Astrocyte of the hippocampus (primary cell): Measurements from ENCODE around the gene CPLX1.

Experiments used
- DNase-seq: peaks from one replicate; pipeline ENCODE4 v3.0.0; 2011; ENCODE audit warnings: low read depth, low spot score

Gene CPLX1

GRCh38 chr4:832536-832935, 6.6 kb upstream of the CPLX1 start:
- no peak for DNase-seq

GRCh38 chr4:832108-832507, 6.2 kb upstream of the CPLX1 start:
- no peak for DNase-seq

- no peak for DNase-seq
Measured at GRCh38 chr4:831483-831805, 5.5 kb upstream of the CPLX1 start.

- no peak for DNase-seq
Measured at GRCh38 chr4:830601-831482, 4.9 kb upstream of the CPLX1 start.

- DNase-seq: no peak
Measured at GRCh38 chr4:829761-830600, 4.1 kb upstream of the CPLX1 start.

- DNase-seq: no peak
Measured at GRCh38 chr4:829291-829690, 3.4 kb upstream of the CPLX1 start.

- DNase-seq: no peak
Measured at GRCh38 chr4:828641-829271, 2.8 kb upstream of the CPLX1 start.

GRCh38 chr4:827209-828081, 1.5 kb upstream of the CPLX1 start:
- DNase-seq: no peak

- DNase-seq: no peak
Measured at GRCh38 chr4:826508-827208, 729 bp upstream of the CPLX1 start.

- peak; percentile 65 for DNase-seq
Measured at GRCh38 chr4:825063-825970, 612 bp downstream of the CPLX1 start.

GRCh38 chr4:824461-825062, 1.4 kb downstream of the CPLX1 start:
- no peak for DNase-seq

GRCh38 chr4:823761-824460, 2.0 kb downstream of the CPLX1 start:
- no peak for DNase-seq

- DNase-seq: no peak
Measured at GRCh38 chr4:823176-823760, 2.7 kb downstream of the CPLX1 start.

- no peak for DNase-seq
Measured at GRCh38 chr4:822361-823175, 3.4 kb downstream of the CPLX1 start.

GRCh38 chr4:821631-822030, 4.3 kb downstream of the CPLX1 start:
- DNase-seq: no peak

- no peak for DNase-seq
Measured at GRCh38 chr4:821181-821591, 4.7 kb downstream of the CPLX1 start.
